Psoas muscle (tissue), 8 donors: Measurements from ENCODE around the gene IPO4. TPM values are rescaled to one million over a fixed set of nuclear protein-coding genes. Genes with fewer than 3 reads are reported as not detected.

Experiments used
- ATAC-seq, 4 donors: fragments of 200-7000 bp; cut with Tn5 transposase; one replicate each; pipeline ENCODE4 v1.9.1; 2020; ENCODE audit warnings: moderate library complexity in 3 of 4, mild to moderate bottlenecking in 2 of 4
- DNase-seq, 2 donors: peaks; one replicate each; pipeline ENCODE4 v3.0.0-alpha.2; 2020
- H3K27ac ChIP-seq: fragments of 200-600 bp; one replicate; pipeline ENCODE4 v1.8.0; 2022
- H3K27me3 ChIP-seq, 3 donors: fragments of 200-600 bp in 1 of 3; one replicate each; pipeline versions ENCODE4 v1.6.1 to v1.8.0; 2013 to 2022; ENCODE audit warnings: low read length in 2 of 3, mild to moderate bottlenecking in 2 of 3, moderate library complexity in 1 of 3; ENCODE audit not compliant: insufficient read depth in 3 of 3
- H3K36me3 ChIP-seq, 2 donors: fragments of 200-600 bp in 1 of 2; one replicate each; pipeline versions ENCODE4 v1.6.1 to v1.8.0; 2013 to 2022; ENCODE audit warnings: low read depth in 1 of 2, mild to moderate bottlenecking in 1 of 2, moderate library complexity in 1 of 2; ENCODE audit not compliant: insufficient read depth in 1 of 2
- H3K4me1 ChIP-seq: fragments of 200-600 bp; one replicate; pipeline ENCODE4 v1.8.0; 2022
- H3K4me3 ChIP-seq: fragments of 200-600 bp; one replicate; pipeline ENCODE4 v1.8.0; 2022; ENCODE audit warnings: mild to moderate bottlenecking
- H3K9me3 ChIP-seq: fragments of 200-600 bp; one replicate; pipeline ENCODE4 v1.8.0; 2022
- WGBS, 3 donors: extraction: QIAGEN DNeasy Blood & Tissue Kit; methylation state at CpG; one replicate each; pipeline versions ENCODE4 v1.1.6 to v1.1.7; 2013; 5-methylcytosine and 5-hydroxymethylcytosine counted together
- intact Hi-C, 2 donors: fragments of 100-400 bp; cut with DNase I; formaldehyde crosslinking; loops; one replicate each; pipeline versions ENCODE4 v1.11.0 to v1.14.2; 2022
- polyA plus RNA-seq, 3 donors: library from polyadenylated mRNA; stranded (reverse); fragments of 200-250 nt; gene quantifications; one replicate each; pipeline ENCODE4 v1.2.3, GENCODE V29; 2013
- total RNA-seq, 4 donors: library from RNA; stranded (reverse); fragmentation: NEBNext Ultra II Directional in 2 of 4; extraction: Animal tissue kit (Norgen Biotek cat#: 25700) in 2 of 4; gene quantifications; one replicate each; pipeline versions ENCODE4 v1.2.1 to v1.2.4, GENCODE V29; 2021 to 2023
- TF ChIP-seq, protein P1 (sequence below): fragments of 200-600 bp; IDR thresholded peaks from one replicate; pipeline ENCODE4 v1.8.0; 2022; ENCODE audit warnings: antibody characterized with exemption
- donor health status: healthy with polysubstance abuse.
- donor health status: DM: no; HTN: no; CAD: no; lungs with moderate emphysema.
- donor health status: Bipolar disorder and iron deficiency.
- donor health status: healthy.
- donor health status: DM: yes; HTN: yes; CAD: no.
- donor health status: DM: no; HTN: no; CAD: no.
- donor health status: DM: no; HTN: no; CAD: no.
- donor health status: DM: yes; HTN: yes; CAD: no.

Gene IPO4
- total and polyA plus RNA-seq, 7 donors: 28.8 to 99.7 (median 62.4) TPM

DNA sequence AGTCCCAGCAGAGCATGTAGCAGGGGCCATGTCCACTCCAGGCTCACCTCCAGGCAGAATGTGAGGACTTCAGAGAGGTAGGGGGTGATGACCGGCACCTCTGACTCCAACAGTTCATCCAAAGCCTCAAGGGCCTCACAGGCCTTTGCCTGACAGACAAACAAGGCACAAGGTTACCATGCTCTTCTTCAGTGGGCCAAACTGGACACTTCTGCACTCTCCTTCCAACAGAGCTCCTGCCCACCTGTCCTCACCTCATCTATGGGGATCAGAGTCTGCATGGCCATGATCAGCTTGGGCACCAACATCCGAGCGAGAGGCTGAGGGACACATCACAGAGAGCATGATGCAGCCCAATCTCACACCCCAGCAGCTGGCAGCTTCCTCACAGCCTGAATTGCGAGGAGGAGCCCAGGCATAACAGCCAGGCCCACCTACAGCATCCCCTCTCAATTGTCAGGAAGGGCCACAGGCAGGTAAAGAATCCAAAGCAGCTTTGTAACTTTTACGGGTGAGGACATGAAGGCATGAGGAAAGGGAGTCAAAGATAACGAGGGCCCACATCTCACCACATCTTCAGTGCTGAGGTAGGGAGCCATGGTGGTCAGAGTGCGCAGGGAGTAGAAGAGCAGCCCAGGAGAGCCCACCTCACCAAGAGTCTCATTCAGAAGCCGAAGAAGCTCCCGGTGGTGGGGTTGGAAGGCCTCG, 1.6 kb downstream of the IPO4 start:
- WGBS, 3 donors: 89 to 97% (median 91%) methylated on average over 10 of the region's 10 CpGs
- Histone ChIP-seq H3K4me1 (peaks cover 21% of the 10 kb centered on the region), H3K27me3 (no peaks in the 10 kb centered on the region), H3K27ac (no peak overlapping the region), H3K9me3 (no peaks in the 10 kb centered on the region), H3K4me3 (peak overlapping the region; percentile 90), H3K36me3 (peaks cover 6 to 73% of the 10 kb centered on the region in 2 donors)
- intact Hi-C loops: no loop called here
- TF ChIP-seq, protein P1, sequence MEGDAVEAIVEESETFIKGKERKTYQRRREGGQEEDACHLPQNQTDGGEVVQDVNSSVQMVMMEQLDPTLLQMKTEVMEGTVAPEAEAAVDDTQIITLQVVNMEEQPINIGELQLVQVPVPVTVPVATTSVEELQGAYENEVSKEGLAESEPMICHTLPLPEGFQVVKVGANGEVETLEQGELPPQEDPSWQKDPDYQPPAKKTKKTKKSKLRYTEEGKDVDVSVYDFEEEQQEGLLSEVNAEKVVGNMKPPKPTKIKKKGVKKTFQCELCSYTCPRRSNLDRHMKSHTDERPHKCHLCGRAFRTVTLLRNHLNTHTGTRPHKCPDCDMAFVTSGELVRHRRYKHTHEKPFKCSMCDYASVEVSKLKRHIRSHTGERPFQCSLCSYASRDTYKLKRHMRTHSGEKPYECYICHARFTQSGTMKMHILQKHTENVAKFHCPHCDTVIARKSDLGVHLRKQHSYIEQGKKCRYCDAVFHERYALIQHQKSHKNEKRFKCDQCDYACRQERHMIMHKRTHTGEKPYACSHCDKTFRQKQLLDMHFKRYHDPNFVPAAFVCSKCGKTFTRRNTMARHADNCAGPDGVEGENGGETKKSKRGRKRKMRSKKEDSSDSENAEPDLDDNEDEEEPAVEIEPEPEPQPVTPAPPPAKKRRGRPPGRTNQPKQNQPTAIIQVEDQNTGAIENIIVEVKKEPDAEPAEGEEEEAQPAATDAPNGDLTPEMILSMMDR: no peak
- DNase-seq (peak in 1 of 2 donors; percentile 39), ATAC-seq (no peak)

DNA sequence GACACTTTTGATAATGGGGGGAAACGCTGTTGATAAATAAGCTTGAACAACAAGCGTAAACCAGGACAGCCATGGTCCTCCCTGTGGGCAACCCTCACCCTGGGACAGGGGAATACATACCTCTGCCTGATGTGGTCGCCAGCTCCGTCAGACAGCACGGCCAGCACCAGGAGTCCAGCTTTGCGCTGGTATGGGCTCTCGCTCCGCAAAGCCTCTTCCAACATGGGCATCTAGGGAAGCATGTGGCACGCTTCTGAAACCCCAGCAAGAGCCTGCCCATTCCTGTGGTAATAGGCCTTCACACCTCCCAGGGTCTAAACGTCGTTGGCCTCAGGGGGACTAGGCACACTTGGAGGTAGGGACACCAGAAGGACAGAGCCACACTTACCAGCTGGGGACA, 2.9 kb downstream of the IPO4 start:
- H3K4me1 ChIP-seq: peaks cover 21% of the 10 kb centered on the region
- ATAC-seq (no peak), DNase-seq (peak in 1 of 2 donors; percentile 37)
- intact Hi-C loops: no loop called here
- WGBS, 3 donors: 92 to 94% (median 92%) methylated on average over 11 of the region's 11 CpGs
- TF ChIP-seq, protein P1: no peak
- H3K4me3 ChIP-seq: no peak overlapping the region
- H3K27me3 ChIP-seq: no peaks in the 10 kb centered on the region
- H3K27ac ChIP-seq: no peak overlapping the region
- H3K36me3 ChIP-seq: peaks cover 6 to 76% of the 10 kb centered on the region in 2 donors
- no peaks in the 10 kb centered on the region for H3K9me3 ChIP-seq

DNA sequence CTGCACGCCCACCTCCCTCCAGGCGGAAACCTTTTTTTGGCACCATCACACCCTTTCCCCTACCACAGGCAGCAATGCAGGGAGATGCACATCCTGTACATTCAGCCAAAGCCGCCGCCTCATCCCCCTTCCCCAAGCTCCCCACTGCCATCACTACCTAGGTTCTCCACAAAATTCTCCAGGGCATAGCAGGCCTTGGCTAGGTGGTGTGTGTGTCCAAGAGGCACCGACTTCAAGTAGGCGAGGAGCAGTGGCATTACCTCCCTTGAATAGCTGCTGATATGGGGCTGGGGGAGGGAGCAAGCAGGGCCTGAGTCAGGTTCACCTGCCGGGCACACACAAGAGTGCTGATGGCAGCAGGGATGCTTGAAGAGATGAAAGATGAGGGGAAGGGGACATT, 3.6 kb downstream of the IPO4 start:
- TF ChIP-seq, protein P1: no peak
- Histone ChIP-seq H3K27ac (no peak overlapping the region), H3K9me3 (no peaks in the 10 kb centered on the region), H3K4me1 (peaks cover 26% of the 10 kb centered on the region), H3K27me3 (no peaks in the 10 kb centered on the region), H3K4me3 (no peak overlapping the region), H3K36me3 (peaks cover 6 to 76% of the 10 kb centered on the region in 2 donors)
- WGBS, 3 donors: 94 to 98% (median 98%) methylated on average over 7 of the region's 7 CpGs
- DNase-seq: peak in 1 of 2 donors; percentile 35
- intact Hi-C loops: no loop called here
- no peak for ATAC-seq

DNA sequence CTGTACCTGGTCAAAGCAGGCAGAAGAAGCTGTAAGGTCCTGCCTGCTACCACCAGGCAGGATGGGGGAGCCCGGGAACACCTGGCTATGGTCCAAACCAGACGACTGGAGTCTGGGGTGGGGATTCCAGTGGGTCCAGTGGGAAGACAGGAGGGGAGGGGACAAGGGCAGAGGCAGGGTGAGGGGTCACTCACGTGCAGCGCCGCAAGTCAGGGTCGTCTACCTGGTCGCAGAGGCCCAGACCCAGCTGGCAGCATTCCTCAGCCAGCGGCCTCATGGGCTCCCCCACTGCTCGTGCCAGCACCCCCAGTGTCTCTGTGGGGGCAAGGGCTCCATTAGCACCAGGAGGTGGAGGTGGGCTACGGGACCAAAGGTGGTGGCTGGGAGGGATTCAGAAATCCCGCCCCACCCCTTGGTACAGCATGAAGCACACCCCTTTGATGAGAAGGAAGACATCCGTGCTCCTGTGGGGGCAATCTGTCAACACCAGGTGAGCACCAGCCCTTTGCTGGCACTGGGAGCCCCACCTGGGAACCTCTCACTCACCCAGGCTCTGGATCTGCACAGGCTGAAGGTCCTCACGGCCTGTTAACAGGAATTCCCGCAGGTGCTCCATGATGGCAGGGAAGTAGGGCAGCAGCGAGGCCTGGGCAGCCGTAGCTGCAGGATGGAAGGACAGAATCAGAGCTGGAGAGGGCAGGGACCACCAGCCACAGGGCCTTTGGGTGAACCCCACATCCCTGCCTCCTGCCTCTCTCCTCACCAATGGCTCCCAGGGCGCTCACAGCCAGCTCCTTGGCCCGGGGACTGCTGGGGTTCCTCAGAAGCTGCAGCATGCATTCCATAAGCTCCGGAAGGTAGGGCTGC, 4.3 kb downstream of the IPO4 start:
- DNase-seq (peak in 1 of 2 donors; percentile 50), ATAC-seq (no peak)
- 88% methylated on average over 19 of the region's 19 CpGs for WGBS, 3 donors
- Histone ChIP-seq H3K27me3 (no peaks in the 10 kb centered on the region), H3K9me3 (no peaks in the 10 kb centered on the region), H3K4me3 (no peak overlapping the region), H3K36me3 (peaks cover 6 to 78% of the 10 kb centered on the region in 2 donors), H3K4me1 (peaks cover 30% of the 10 kb centered on the region), H3K27ac (no peak overlapping the region)
- TF ChIP-seq, protein P1: no peak
- intact Hi-C loops: no loop called here
